CD8-positive, alpha-beta memory T cell (primary cell): ENCODE results near the gene TRPM4. TPM values are rescaled to one million over a fixed set of nuclear protein-coding genes. Genes with fewer than 3 reads are reported as not detected.

ENCODE experiments used
- CTCF ChIA-PET: fragments of 350-600 bp; sonication (Branson Sonifier 250); formaldehyde crosslinking; loops from one replicate; lab custom pipeline; 2021; ENCODE audit warnings: antibody characterized with exemption; lab: Charles Lee
- POLR2A ChIA-PET: fragments of 350-600 bp; sonication (Branson Sonifier 250); formaldehyde crosslinking; loops from one replicate; lab custom pipeline; 2021; ENCODE audit warnings: antibody characterized with exemption; lab: Charles Lee
- DNase-seq, 5 donors: peaks; one replicate each; pipeline versions ENCODE4 v3.0.0 to v3.0.0-alpha.2; 2020 to 2022; ENCODE audit warnings: mixed read lengths in 1 of 5
- H3K27ac ChIP-seq: one replicate; pipeline ENCODE4 v1.7.0; 2013; ENCODE audit warnings: low read depth, mild to moderate bottlenecking, low read length, moderate library complexity
- H3K27me3 ChIP-seq: 2 replicates; pipeline ENCODE4 v1.7.0; 2013; ENCODE audit warnings: low read length, mild to moderate bottlenecking; ENCODE audit not compliant: insufficient read depth, poor library complexity, severe bottlenecking
- H3K36me3 ChIP-seq: 2 replicates; pipeline ENCODE4 v1.7.0; 2013; ENCODE audit warnings: mild to moderate bottlenecking, low read length, moderate library complexity; ENCODE audit not compliant: insufficient read depth
- H3K4me1 ChIP-seq: 2 replicates; pipeline ENCODE4 v1.7.0; 2013; ENCODE audit warnings: mild to moderate bottlenecking, low read length, moderate library complexity; ENCODE audit not compliant: insufficient read depth
- H3K4me3 ChIP-seq: 2 replicates; pipeline ENCODE4 v1.7.0; 2013; ENCODE audit warnings: mild to moderate bottlenecking, low read length
- H3K9me3 ChIP-seq: 2 replicates; pipeline ENCODE4 v1.7.0; 2013; ENCODE audit warnings: mild to moderate bottlenecking, low read length
- H3K27ac Mint-ChIP-seq, 8 donors: one replicate each; pipeline ENCODE4 v1.8.0; 2020 to 2021; ENCODE audit warnings: mixed read lengths in 8 of 8, mild to moderate bottlenecking in 6 of 8, inconsistent platforms in 3 of 8, moderate library complexity in 3 of 8
- H3K27me3 Mint-ChIP-seq, 2 donors: one replicate each; pipeline ENCODE4 v1.8.0; 2020 to 2021; ENCODE audit warnings: mixed read lengths in 2 of 2, mild to moderate bottlenecking in 1 of 2, moderate library complexity in 1 of 2
- H3K36me3 Mint-ChIP-seq, 3 donors: one replicate each; pipeline ENCODE4 v1.8.0; 2020 to 2021; ENCODE audit warnings: mixed read lengths in 3 of 3, inconsistent platforms in 1 of 3, mild to moderate bottlenecking in 1 of 3
- H3K4me1 Mint-ChIP-seq, 3 donors: one replicate each; pipeline ENCODE4 v1.8.0; 2020 to 2021; ENCODE audit warnings: mixed read lengths in 3 of 3, inconsistent platforms in 1 of 3, mild to moderate bottlenecking in 1 of 3
- H3K4me3 Mint-ChIP-seq, 7 donors: one replicate each; pipeline ENCODE4 v1.8.0; 2020 to 2021; ENCODE audit warnings: mixed read lengths in 7 of 7, mild to moderate bottlenecking in 6 of 7, moderate library complexity in 4 of 7, inconsistent platforms in 2 of 7
- H3K9me3 Mint-ChIP-seq, 5 donors: one replicate each; pipeline ENCODE4 v1.8.0; 2020 to 2022; ENCODE audit warnings: mixed read lengths in 5 of 5, mild to moderate bottlenecking in 3 of 5, moderate library complexity in 2 of 5, inconsistent platforms in 1 of 5
- polyA plus RNA-seq: library from polyadenylated mRNA; unstranded; fragments of 300-500 nt; fragmentation: Illumina TruSeq; gene quantifications from one replicate; pipeline ENCODE4 v1.2.3, GENCODE V29; 2021
- total RNA-seq, 2 experiments: library from RNA; stranded (reverse); gene quantifications; one replicate each; pipeline ENCODE4 v1.2.3, GENCODE V29; 2021

Gene TRPM4
- total and polyA plus RNA-seq, 3 experiments from 2014 or later: not detected

DNA sequence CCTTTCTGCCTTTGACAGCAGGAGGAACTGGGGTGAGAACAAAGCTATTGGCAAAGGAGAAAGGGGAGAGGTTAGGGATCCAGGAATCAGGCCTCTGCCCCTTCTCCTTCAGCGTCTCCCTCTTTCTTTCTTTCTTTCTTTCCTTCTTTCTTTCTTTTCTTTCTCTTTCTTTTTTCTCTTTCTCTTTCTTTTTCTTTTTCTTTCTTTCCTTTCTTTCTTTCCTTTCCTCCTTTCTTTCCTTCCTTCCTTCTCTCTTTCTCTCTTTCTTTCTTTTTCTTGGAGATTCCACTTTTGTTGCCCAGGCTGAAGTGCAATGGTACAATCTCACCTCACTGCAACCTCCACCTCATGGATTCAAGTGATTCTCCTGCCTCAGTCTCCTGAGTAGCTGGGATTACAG lies 75.6 kb downstream of the TRPM4 start:
- Mint-ChIP-seq H3K4me3 (no peak overlapping the region), H3K27me3 (peaks cover 0 to 9% of the 10 kb centered on the region in 2 donors), H3K27ac (peak overlapping the region in 2 of 8 donors; percentile 47 to 94), H3K36me3 (no peaks in the 10 kb centered on the region), H3K4me1 (peaks cover 10 to 15% (median 13%) of the 10 kb centered on the region in 3 donors), H3K9me3 (no peaks in the 10 kb centered on the region)
- H3K36me3 ChIP-seq: no peaks in the 10 kb centered on the region
- no peak overlapping the region for H3K27ac ChIP-seq
- DNase-seq: no peak
- POLR2A ChIA-PET: no interaction called here
- H3K9me3 ChIP-seq: no peaks in the 10 kb centered on the region
- H3K4me3 ChIP-seq: no peak overlapping the region
- no peaks in the 10 kb centered on the region for H3K27me3 ChIP-seq
- CTCF ChIA-PET: no interaction called here
- peaks cover 4% of the 10 kb centered on the region for H3K4me1 ChIP-seq

DNA sequence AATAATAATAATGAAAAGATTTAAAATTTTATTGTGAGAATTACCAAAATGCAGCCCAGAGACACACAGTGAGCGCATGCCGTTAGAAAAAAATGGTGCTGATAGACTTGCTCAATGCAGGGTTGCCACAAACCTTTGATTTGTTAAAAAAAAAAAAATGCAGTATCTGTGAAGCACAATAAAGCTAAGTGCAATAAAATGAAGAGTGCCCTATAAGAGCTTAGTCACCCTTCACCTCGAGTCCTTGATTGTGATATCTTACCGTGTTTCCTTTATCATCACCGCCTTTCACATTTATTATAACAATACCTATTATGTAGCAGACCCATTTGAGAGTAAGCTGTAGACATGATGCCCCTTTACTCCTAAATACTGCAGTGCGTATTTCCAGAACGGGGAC lies 84.2 kb downstream of the TRPM4 start:
- H3K4me3 Mint-ChIP-seq: no peak overlapping the region
- ChIA-PET POLR2A (no interaction called here), CTCF (no interaction called here)
- Histone ChIP-seq H3K27me3 (no peaks in the 10 kb centered on the region), H3K4me1 (no peaks in the 10 kb centered on the region), H3K27ac (no peak overlapping the region), H3K36me3 (no peaks in the 10 kb centered on the region), H3K9me3 (no peaks in the 10 kb centered on the region), H3K4me3 (no peak overlapping the region)
- DNase-seq: no peak
- H3K4me1 Mint-ChIP-seq: no peaks in the 10 kb centered on the region
- H3K9me3 Mint-ChIP-seq: no peaks in the 10 kb centered on the region
- peaks cover 0 to 26% of the 10 kb centered on the region in 2 donors for H3K27me3 Mint-ChIP-seq
- H3K36me3 Mint-ChIP-seq: no peaks in the 10 kb centered on the region
- no peak overlapping the region for H3K27ac Mint-ChIP-seq

DNA sequence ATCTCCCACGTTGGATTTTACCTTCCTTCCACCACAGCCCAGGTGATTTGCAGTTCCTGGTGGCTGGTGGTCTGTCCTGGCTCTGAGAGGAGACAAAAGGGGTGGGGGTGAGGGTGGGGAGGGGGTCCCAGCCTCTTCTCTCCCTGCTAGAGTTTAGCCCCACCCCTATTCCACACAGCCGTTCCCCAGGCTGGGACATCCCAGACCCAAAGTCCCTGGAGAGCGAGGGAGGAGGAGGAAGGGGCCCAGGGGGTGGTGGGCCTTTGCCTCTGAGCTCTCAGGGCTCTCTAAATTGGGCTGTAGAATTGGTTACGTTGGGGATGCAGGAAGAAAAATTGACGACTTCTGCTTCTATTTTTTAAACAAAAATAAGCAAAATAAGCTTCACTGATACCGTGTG lies 85.5 kb downstream of the TRPM4 start:
- Mint-ChIP-seq H3K4me1 (no peaks in the 10 kb centered on the region), H3K27ac (no peak overlapping the region), H3K36me3 (no peaks in the 10 kb centered on the region), H3K27me3 (peaks cover 0 to 22% of the 10 kb centered on the region in 2 donors), H3K4me3 (no peak overlapping the region), H3K9me3 (no peaks in the 10 kb centered on the region)
- H3K9me3 ChIP-seq: no peaks in the 10 kb centered on the region
- DNase-seq: no peak
- H3K4me3 ChIP-seq: no peak overlapping the region
- no peaks in the 10 kb centered on the region for H3K27me3 ChIP-seq
- no peak overlapping the region for H3K27ac ChIP-seq
- no peaks in the 10 kb centered on the region for H3K36me3 ChIP-seq
- POLR2A ChIA-PET: no interaction called here
- CTCF ChIA-PET: interaction anchor here (1.2 kb wide), 1 partner anchor 18 kb away, joined by 3 read pairs; no protein-coding TSS in a partner anchor
- H3K4me1 ChIP-seq: no peaks in the 10 kb centered on the region

DNA sequence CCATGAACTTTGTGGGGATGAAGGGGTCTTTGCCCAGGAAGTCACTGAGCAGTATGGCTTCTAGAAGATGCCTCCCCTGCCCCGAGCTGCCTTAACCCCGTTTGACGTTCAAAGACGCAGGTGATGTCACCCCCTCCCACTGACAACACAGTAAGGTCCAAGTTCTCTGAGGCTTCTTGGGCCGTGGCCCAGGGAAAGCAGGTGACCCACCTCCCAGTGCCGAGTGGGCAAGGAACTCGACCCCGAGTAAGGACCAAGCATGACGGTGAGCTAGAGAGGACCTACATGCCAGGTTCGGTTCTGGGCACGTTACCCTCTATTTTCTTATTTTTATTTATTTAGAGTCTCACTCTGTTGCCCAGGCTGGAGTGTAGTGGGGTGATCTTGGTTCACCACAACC lies 86.1 kb downstream of the TRPM4 start:
- peaks cover 0 to 22% of the 10 kb centered on the region in 2 donors for H3K27me3 Mint-ChIP-seq
- no peak overlapping the region for H3K27ac Mint-ChIP-seq
- no peaks in the 10 kb centered on the region for H3K36me3 Mint-ChIP-seq
- Histone ChIP-seq H3K27me3 (no peaks in the 10 kb centered on the region), H3K9me3 (no peaks in the 10 kb centered on the region), H3K36me3 (no peaks in the 10 kb centered on the region), H3K4me1 (no peaks in the 10 kb centered on the region), H3K4me3 (no peak overlapping the region), H3K27ac (no peak overlapping the region)
- no peak overlapping the region for H3K4me3 Mint-ChIP-seq
- H3K4me1 Mint-ChIP-seq: no peaks in the 10 kb centered on the region
- no peak for DNase-seq
- ChIA-PET CTCF (interaction anchor here (1.2 kb wide), 1 partner anchor 18 kb away, joined by 3 read pairs; no protein-coding TSS in a partner anchor), POLR2A (no interaction called here)
- no peaks in the 10 kb centered on the region for H3K9me3 Mint-ChIP-seq

DNA sequence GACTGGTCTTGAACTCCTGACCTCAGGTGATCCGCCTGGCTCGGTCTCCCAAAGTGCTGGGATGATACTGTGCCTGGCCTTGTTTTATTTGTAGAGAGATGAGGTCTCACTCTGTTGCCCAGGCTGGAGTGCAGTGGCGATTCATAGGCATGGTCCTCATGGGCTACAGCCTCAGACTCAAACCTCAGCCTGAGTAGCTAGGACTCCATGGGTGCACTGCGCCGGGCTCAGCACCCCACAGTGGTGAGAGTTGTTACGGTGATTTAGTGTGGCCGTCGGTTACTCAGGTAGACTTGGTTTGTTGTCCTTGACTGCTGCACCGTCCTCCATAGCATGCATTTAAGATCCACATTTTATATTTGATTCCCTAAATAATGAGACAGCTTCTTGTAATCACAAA lies 86.7 kb downstream of the TRPM4 start:
- DNase-seq: no peak
- Mint-ChIP-seq H3K9me3 (no peaks in the 10 kb centered on the region), H3K27ac (no peak overlapping the region), H3K36me3 (no peaks in the 10 kb centered on the region), H3K4me3 (no peak overlapping the region), H3K27me3 (peaks cover 0 to 18% of the 10 kb centered on the region in 2 donors), H3K4me1 (no peaks in the 10 kb centered on the region)
- H3K4me3 ChIP-seq: no peak overlapping the region
- ChIA-PET POLR2A (no interaction called here), CTCF (interaction anchor here (1.2 kb wide), 1 partner anchor 19 kb away, joined by 3 read pairs; no protein-coding TSS in a partner anchor)
- H3K27ac ChIP-seq: no peak overlapping the region
- H3K36me3 ChIP-seq: no peaks in the 10 kb centered on the region
- H3K27me3 ChIP-seq: no peaks in the 10 kb centered on the region
- no peaks in the 10 kb centered on the region for H3K4me1 ChIP-seq
- no peaks in the 10 kb centered on the region for H3K9me3 ChIP-seq

DNA sequence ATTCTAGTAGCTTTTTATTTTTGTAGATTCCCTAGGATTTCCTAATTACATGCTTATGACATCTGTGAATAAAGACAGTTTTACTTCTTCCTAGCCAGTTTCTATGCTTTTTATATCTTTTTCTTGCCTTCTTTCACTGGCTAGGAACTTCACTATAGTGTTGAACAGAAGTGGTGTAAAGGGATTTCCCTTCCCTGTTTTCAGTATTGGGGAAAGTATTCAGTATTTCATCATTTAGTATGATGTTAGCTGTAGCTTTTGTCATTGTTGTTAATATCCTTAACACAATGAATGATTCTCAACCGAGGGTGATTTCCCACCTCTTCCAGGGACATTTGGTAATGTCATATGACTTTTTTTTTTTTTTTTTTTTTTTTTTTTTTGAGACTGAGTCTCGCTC lies 90.1 kb downstream of the TRPM4 start:
- no peaks in the 10 kb centered on the region for H3K9me3 Mint-ChIP-seq
- DNase-seq: no peak
- H3K4me1 Mint-ChIP-seq: no peaks in the 10 kb centered on the region
- ChIA-PET CTCF (no interaction called here), POLR2A (interaction anchor here (0.7 kb wide), 1 partner anchor 43 kb away, joined by 5 read pairs; no protein-coding TSS in a partner anchor)
- Histone ChIP-seq H3K4me3 (no peak overlapping the region), H3K4me1 (no peaks in the 10 kb centered on the region), H3K9me3 (no peaks in the 10 kb centered on the region), H3K36me3 (no peaks in the 10 kb centered on the region), H3K27me3 (peaks cover 6% of the 10 kb centered on the region), H3K27ac (no peak overlapping the region)
- H3K4me3 Mint-ChIP-seq: no peak overlapping the region
- peaks cover 0 to 3% (median 0%) of the 10 kb centered on the region in 3 donors for H3K36me3 Mint-ChIP-seq
- H3K27ac Mint-ChIP-seq: no peak overlapping the region
- H3K27me3 Mint-ChIP-seq: peaks cover 9 to 32% of the 10 kb centered on the region in 2 donors

DNA sequence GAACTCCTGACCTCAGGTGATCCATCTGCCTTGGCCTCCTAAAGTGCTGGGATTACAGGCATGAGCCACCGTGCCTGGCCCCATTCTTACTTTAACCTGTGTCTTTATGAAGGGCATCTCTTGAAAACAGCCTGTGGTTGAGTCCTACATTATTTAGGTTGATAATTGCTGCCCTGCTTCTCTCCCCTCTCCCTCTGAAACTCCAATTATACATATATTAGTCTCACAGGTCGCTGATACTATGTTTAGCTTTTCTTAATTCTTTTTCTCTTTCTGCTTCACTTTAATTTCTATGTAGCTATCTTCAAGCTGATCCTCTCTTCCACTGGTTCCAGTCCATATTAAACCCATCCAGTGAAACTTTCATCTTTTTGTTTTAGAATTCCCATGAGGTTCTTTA lies 92.3 kb downstream of the TRPM4 start:
- H3K27me3 Mint-ChIP-seq: peaks cover 19 to 44% of the 10 kb centered on the region in 2 donors
- no peaks in the 10 kb centered on the region for H3K9me3 Mint-ChIP-seq
- no peak overlapping the region for H3K27ac ChIP-seq
- CTCF ChIA-PET: no interaction called here
- POLR2A ChIA-PET: no interaction called here
- H3K27me3 ChIP-seq: peaks cover 6% of the 10 kb centered on the region
- H3K27ac Mint-ChIP-seq: no peak overlapping the region
- no peak overlapping the region for H3K4me3 ChIP-seq
- peaks cover 0 to 6% (median 0%) of the 10 kb centered on the region in 3 donors for H3K36me3 Mint-ChIP-seq
- no peaks in the 10 kb centered on the region for H3K4me1 Mint-ChIP-seq
- H3K4me3 Mint-ChIP-seq: no peak overlapping the region
- no peaks in the 10 kb centered on the region for H3K9me3 ChIP-seq
- no peak for DNase-seq
- H3K36me3 ChIP-seq: no peaks in the 10 kb centered on the region
- H3K4me1 ChIP-seq: no peaks in the 10 kb centered on the region

DNA sequence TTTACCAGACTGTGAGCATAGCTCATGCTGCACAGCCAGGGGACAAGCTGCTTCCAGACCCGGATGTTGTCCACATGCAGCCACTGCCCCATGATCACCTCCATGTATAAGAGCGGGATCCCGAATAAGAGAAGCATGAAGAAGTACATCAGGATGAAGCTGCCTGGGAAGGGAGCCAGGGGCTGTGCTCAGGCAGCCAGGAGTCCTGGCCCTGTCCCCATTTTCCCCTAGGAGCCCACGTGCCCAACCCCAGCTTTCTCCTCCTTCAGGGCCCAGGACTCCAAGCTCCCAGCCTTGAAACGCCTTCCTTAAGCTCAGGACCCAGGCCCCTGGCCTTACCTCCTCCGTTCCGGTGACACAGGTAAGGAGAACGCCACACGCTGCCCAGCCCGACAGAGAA lies 98.1 kb downstream of the TRPM4 start:
- Mint-ChIP-seq H3K27ac (no peak overlapping the region), H3K27me3 (peaks cover 26 to 75% of the 10 kb centered on the region in 2 donors), H3K4me3 (no peak overlapping the region), H3K9me3 (peaks cover 14 to 27% (median 20%) of the 10 kb centered on the region in 5 donors), H3K4me1 (no peaks in the 10 kb centered on the region), H3K36me3 (peaks cover 2 to 27% (median 3%) of the 10 kb centered on the region in 3 donors)
- Histone ChIP-seq H3K9me3 (peaks cover 8% of the 10 kb centered on the region), H3K4me3 (no peak overlapping the region), H3K4me1 (no peaks in the 10 kb centered on the region), H3K36me3 (no peaks in the 10 kb centered on the region), H3K27me3 (peaks cover 6% of the 10 kb centered on the region), H3K27ac (no peak overlapping the region)
- DNase-seq: no peak
- CTCF ChIA-PET: no interaction called here
- POLR2A ChIA-PET: no interaction called here
